ENCODE results near the gene KY. TPM values are rescaled to one million over a fixed set of nuclear protein-coding genes. Genes with fewer than 3 reads are reported as not detected.

The KY gene
- total and polyA plus RNA-seq, 2 experiments from 2014 or later: not detected

DNA sequence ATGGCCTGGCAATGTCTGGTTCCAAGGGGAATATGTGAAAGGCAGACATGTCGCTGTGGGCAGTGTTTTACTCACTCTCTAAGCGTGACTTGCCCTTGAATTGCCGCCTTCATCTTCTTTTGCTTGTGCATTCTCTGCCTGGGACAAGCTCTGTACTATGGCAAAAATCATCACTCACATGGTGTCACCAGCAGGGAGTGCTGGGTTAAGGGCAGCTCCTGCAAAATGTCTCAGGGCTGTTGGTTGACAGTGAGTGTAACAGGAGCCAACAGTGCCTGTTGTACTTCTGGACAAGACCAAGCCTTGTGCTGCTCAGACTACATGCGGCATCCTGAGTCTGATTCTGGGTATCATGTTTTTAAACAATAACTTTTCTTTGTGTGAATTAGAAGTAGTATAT is 45.3 kb upstream of the KY start:
- no peaks in the 10 kb centered on the region for H3K9me2 ChIP-seq (ENCODE audit: insufficient read depth)
- Mint-ChIP-seq H3K4me1 (peaks cover 8% of the 10 kb centered on the region; the same call in 2 of the 3 replicates), H3K27ac (no peak overlapping the region), H3K4me3 (no peak overlapping the region), H3K36me3 (ENCODE audit: low read depth) (no peaks in the 10 kb centered on the region), H3K9me3 (no peaks in the 10 kb centered on the region), H3K27me3 (ENCODE audit: insufficient read depth, low read depth, poor library complexity) (peaks cover 32% of the 10 kb centered on the region)
- H3K36me3 ChIP-seq (ENCODE audit: insufficient read depth): no peaks in the 10 kb centered on the region
- H3K4me3 ChIP-seq: no peak overlapping the region
- no peak overlapping the region for H3K4me2 ChIP-seq
- H2AFZ ChIP-seq: no peak overlapping the region
- ATAC-seq: no peak
- H3K27me3 ChIP-seq (ENCODE audit: insufficient read depth): 0 out of 2 replicates have a peak, but pooled peaks cover 4% of the 10 kb centered on the region
- no peaks in the 10 kb centered on the region for H3K4me1 ChIP-seq (ENCODE audit: insufficient read depth)
- no peak for TF ChIP-seq ZNF114 (CRISPR knock-in tag; IDR thresholded peaks at IDR 0.05)
- TF ChIP-seq EZH2phosphoT487 (IDR thresholded peaks at IDR 0.05; ENCODE audit: unreplicated experiment): no peak
- TF ChIP-seq, protein P1, sequence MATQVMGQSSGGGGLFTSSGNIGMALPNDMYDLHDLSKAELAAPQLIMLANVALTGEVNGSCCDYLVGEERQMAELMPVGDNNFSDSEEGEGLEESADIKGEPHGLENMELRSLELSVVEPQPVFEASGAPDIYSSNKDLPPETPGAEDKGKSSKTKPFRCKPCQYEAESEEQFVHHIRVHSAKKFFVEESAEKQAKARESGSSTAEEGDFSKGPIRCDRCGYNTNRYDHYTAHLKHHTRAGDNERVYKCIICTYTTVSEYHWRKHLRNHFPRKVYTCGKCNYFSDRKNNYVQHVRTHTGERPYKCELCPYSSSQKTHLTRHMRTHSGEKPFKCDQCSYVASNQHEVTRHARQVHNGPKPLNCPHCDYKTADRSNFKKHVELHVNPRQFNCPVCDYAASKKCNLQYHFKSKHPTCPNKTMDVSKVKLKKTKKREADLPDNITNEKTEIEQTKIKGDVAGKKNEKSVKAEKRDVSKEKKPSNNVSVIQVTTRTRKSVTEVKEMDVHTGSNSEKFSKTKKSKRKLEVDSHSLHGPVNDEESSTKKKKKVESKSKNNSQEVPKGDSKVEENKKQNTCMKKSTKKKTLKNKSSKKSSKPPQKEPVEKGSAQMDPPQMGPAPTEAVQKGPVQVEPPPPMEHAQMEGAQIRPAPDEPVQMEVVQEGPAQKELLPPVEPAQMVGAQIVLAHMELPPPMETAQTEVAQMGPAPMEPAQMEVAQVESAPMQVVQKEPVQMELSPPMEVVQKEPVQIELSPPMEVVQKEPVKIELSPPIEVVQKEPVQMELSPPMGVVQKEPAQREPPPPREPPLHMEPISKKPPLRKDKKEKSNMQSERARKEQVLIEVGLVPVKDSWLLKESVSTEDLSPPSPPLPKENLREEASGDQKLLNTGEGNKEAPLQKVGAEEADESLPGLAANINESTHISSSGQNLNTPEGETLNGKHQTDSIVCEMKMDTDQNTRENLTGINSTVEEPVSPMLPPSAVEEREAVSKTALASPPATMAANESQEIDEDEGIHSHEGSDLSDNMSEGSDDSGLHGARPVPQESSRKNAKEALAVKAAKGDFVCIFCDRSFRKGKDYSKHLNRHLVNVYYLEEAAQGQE (IDR thresholded peaks at IDR 0.05; ENCODE audit: unreplicated experiment): no peak
- no peak for TF ChIP-seq STAT1 (IDR thresholded peaks at IDR 0.05; ENCODE audit: unreplicated experiment)
- TF ChIP-seq, protein P2, sequence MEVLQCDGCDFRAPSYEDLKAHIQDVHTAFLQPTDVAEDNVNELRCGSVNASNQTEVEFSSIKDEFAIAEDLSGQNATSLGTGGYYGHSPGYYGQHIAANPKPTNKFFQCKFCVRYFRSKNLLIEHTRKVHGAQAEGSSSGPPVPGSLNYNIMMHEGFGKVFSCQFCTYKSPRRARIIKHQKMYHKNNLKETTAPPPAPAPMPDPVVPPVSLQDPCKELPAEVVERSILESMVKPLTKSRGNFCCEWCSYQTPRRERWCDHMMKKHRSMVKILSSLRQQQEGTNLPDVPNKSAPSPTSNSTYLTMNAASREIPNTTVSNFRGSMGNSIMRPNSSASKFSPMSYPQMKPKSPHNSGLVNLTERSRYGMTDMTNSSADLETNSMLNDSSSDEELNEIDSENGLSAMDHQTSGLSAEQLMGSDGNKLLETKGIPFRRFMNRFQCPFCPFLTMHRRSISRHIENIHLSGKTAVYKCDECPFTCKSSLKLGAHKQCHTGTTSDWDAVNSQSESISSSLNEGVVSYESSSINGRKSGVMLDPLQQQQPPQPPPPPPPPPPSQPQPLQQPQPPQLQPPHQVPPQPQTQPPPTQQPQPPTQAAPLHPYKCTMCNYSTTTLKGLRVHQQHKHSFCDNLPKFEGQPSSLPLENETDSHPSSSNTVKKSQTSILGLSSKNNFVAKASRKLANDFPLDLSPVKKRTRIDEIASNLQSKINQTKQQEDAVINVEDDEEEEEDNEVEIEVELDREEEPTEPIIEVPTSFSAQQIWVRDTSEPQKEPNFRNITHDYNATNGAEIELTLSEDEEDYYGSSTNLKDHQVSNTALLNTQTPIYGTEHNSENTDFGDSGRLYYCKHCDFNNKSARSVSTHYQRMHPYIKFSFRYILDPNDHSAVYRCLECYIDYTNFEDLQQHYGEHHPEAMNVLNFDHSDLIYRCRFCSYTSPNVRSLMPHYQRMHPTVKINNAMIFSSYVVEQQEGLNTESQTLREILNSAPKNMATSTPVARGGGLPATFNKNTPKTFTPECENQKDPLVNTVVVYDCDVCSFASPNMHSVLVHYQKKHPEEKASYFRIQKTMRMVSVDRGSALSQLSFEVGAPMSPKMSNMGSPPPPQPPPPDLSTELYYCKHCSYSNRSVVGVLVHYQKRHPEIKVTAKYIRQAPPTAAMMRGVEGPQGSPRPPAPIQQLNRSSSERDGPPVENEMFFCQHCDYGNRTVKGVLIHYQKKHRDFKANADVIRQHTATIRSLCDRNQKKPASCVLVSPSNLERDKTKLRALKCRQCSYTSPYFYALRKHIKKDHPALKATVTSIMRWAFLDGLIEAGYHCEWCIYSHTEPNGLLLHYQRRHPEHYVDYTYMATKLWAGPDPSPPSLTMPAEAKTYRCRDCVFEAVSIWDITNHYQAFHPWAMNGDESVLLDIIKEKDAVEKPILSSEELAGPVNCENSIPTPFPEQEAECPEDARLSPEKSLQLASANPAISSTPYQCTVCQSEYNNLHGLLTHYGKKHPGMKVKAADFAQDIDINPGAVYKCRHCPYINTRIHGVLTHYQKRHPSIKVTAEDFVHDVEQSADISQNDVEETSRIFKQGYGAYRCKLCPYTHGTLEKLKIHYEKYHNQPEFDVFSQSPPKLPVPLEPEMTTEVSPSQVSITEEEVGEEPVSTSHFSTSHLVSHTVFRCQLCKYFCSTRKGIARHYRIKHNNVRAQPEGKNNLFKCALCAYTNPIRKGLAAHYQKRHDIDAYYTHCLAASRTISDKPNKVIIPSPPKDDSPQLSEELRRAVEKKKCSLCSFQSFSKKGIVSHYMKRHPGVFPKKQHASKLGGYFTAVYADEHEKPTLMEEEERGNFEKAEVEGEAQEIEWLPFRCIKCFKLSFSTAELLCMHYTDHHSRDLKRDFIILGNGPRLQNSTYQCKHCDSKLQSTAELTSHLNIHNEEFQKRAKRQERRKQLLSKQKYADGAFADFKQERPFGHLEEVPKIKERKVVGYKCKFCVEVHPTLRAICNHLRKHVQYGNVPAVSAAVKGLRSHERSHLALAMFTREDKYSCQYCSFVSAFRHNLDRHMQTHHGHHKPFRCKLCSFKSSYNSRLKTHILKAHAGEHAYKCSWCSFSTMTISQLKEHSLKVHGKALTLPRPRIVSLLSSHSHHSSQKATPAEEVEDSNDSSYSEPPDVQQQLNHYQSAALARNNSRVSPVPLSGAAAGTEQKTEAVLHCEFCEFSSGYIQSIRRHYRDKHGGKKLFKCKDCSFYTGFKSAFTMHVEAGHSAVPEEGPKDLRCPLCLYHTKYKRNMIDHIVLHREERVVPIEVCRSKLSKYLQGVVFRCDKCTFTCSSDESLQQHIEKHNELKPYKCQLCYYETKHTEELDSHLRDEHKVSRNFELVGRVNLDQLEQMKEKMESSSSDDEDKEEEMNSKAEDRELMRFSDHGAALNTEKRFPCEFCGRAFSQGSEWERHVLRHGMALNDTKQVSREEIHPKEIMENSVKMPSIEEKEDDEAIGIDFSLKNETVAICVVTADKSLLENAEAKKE (CRISPR knock-in tag; IDR thresholded peaks at IDR 0.05): no peak
- TF ChIP-seq, protein P3, sequence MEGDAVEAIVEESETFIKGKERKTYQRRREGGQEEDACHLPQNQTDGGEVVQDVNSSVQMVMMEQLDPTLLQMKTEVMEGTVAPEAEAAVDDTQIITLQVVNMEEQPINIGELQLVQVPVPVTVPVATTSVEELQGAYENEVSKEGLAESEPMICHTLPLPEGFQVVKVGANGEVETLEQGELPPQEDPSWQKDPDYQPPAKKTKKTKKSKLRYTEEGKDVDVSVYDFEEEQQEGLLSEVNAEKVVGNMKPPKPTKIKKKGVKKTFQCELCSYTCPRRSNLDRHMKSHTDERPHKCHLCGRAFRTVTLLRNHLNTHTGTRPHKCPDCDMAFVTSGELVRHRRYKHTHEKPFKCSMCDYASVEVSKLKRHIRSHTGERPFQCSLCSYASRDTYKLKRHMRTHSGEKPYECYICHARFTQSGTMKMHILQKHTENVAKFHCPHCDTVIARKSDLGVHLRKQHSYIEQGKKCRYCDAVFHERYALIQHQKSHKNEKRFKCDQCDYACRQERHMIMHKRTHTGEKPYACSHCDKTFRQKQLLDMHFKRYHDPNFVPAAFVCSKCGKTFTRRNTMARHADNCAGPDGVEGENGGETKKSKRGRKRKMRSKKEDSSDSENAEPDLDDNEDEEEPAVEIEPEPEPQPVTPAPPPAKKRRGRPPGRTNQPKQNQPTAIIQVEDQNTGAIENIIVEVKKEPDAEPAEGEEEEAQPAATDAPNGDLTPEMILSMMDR (conservative IDR thresholded peaks at IDR 0.05; ENCODE audit: low read depth in 2 of 2): no peak
- TF ChIP-seq, protein P4, sequence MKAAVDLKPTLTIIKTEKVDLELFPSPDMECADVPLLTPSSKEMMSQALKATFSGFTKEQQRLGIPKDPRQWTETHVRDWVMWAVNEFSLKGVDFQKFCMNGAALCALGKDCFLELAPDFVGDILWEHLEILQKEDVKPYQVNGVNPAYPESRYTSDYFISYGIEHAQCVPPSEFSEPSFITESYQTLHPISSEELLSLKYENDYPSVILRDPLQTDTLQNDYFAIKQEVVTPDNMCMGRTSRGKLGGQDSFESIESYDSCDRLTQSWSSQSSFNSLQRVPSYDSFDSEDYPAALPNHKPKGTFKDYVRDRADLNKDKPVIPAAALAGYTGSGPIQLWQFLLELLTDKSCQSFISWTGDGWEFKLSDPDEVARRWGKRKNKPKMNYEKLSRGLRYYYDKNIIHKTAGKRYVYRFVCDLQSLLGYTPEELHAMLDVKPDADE (IDR thresholded peaks at IDR 0.05): no peak
- TF ChIP-seq EZH2 (IDR thresholded peaks at IDR 0.05; ENCODE audit: low read depth, unreplicated experiment): no peak
- no peak for TF ChIP-seq CREB1 (CRISPR knock-in tag; IDR thresholded peaks at IDR 0.05; ENCODE audit: low read depth)
- TF ChIP-seq ZNF331 (CRISPR knock-in tag; IDR thresholded peaks at IDR 0.05; ENCODE audit: low read depth): no peak
- TF ChIP-seq JUNB (IDR thresholded peaks at IDR 0.05; ENCODE audit: unreplicated experiment): no peak
- no peak for TF ChIP-seq POLR2AphosphoS5 (IDR thresholded peaks at IDR 0.05; ENCODE audit: low read depth)
- TF ChIP-seq NANOG (IDR thresholded peaks at IDR 0.05; ENCODE audit: borderline replicate concordance): no peak
- H3F3A ChIP-seq (replicated peaks; ENCODE audit: low read depth): no peaks in the 10 kb centered on the region
- no peak overlapping the region for H3K27ac ChIP-seq (ENCODE audit: low read depth)
- H4K20me1 ChIP-seq (replicated peaks; ENCODE audit: insufficient read depth): no peaks in the 10 kb centered on the region
- no peaks in the 10 kb centered on the region for H3K79me2 ChIP-seq (replicated peaks; ENCODE audit: insufficient read depth)
- DNase-seq (ENCODE audit: low spot score): no peak

All from GM23338 (cell line).